Ammon's horn (tissue), 1 donor: ENCODE data around the gene PRPF6.
"Not testable (repeated sequence)": the region's sequence is repeated elsewhere in the genome, so short reads cannot be mapped to it uniquely, and the experiment has no call there.

Source experiments
- DNase-seq: peaks from one replicate; pipeline ENCODE4 v3.0.0-alpha.2; 2016; ENCODE audit warnings: low spot score

Gene PRPF6

DNA sequence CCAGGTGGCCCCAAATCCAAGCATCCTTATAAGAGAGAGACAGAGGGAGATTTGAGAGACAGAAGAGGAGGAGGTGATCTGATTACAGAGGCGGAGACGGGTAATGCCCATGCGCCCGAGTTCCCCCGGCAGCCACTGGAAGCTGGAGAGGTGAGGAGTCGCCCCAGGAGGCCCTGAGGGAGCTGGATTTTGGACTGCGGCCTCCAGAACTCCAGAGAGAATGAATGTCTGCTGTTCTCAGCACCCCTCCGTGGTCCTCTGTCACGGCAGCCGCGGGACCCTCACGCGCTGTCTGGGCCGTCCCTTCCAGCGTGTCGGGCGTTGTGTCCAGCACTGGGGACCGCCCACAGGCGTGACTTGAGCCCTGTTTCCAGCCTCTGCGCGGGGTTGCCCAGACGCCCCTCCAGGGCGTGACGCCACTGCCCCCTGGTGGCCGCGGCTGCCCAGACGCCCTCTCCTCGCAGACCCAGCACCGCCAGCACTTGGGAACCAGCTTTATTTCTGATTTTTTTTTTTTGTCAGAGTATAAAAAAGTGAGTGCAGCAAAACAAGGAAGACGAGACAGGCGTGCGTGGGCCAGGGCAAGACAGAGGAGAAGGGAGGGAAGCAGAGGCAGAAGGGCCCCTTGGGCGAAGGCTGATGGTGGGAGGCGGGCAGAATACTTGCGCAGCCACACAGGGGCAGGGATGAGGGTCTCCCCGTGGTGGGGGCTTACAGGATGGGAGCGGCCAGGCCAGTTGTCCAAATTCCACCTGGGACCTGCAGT is 7.1 kb upstream of the PRPF6 start:
- peak; percentile 90 for DNase-seq

DNA sequence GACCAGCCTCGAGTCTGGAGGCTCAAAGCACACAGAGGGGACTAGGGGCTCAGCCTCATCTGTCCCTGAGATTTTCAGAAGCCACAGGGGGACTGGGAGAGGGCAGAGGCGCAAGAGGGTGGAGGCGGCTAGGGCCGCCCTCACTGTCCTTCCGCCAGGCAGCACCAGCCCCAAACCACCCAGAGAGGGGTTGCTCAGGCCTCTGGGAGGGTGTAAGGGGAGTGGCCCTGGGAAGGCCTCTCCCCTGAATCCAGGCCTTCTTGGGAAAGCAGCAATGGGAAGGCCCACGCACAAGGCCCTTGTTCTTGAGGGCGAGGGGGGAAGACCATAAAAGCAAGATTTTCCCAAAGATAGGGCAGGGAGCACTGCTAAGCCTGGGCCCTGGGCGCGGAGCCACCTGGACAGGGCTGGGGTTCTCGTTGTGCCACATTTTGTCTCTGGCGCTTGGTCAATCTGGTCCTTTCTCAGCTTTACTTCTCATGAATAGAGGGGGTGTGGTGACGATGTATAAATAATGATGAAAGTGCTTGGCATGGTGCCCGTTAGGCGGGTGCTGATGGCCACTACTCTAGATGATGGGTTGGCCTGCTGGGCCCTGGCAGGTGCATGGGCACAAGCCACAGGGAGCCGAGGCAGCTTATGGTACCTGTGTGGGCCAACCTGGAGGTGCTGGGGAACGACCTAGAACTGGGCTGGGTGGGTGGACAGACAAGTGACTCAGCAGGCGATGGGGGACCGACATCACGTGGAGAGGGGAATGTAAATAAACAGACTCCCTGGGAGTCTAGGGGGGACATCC is 6.3 kb upstream of the PRPF6 start:
- DNase-seq: no peak

DNA sequence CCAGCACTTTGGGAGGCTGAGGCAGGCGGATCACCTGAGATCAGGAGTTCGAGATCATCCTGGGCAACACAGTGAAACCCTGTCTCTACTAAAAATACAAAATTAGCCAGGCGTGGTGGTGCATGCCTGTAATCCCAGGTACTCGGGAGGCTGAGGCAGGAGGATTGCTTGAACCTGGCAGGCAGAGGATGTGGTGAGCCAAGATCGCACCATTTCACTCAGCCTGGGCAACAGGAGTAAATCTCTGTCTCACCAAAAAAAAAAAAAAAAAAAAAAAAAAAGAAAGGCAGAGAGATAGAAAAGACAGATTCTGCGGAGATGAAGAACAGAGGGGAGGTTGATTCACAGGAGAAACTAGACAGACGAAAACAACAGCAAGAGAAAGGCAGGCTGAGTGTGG is 4.4 kb upstream of the PRPF6 start:
- DNase-seq: not testable (repeated sequence)

DNA sequence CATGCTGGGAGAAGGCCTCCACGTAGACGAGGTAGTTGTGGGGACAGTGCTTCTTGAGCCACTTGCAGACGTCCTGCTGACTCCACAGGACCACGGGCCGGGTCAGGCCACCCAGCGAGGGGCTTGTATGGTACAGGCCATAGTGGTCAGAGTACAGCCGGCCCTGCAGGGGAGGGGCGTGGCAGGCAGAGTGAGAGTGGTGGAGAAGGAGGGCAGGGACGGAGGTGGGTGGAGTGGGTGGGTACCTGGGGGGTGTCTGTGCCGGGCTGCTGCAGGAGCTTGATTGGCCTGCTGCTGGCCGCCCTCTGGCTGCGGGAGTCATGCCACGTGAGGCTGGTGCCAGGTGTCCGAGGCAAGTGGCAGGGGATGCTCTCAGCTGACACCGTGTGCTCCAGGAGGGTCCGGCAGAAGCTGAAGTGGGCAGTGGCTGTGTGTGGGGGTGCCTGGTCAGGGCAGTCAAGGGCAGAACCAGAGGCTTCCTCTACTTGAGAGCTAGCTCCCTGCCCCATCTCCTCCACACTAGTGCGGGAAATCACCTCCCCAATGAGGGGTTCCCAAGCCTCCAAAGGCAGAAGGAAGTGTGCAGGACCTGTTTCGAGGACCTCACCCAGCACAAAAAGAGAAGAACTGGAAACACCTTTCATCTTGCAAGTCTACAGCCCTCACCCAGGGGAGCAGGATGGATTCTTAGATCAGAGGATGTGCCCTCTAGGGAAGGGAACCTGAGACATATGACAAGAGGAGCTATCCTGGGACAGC is 3.8 kb upstream of the PRPF6 start:
- DNase-seq: no peak

DNA sequence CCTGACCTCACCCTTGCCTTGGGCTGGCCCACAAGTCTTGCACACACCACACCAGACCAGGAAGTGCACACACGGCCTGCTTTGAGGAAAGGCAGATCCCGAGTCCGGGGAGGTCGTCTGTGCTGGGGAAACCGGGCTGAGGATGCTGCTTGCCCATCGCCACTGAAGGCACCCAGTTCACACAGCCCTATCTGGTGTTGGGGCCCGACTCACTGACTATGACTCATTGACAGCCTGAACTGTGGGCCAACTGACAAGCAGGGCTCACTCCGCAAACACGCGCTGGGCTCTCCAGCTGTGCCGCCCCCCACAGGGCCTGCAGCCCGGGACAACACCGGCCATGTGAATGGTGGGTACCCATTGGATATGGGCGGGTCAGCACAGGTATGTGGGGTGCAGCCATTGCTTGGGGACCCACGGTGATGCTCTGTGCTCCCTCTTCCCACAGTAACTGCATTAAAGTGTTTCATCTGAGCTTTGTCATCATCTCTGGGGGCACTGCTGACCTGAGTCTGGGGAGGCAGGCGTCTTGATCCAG is 3.1 kb upstream of the PRPF6 start:
- no peak for DNase-seq

DNA sequence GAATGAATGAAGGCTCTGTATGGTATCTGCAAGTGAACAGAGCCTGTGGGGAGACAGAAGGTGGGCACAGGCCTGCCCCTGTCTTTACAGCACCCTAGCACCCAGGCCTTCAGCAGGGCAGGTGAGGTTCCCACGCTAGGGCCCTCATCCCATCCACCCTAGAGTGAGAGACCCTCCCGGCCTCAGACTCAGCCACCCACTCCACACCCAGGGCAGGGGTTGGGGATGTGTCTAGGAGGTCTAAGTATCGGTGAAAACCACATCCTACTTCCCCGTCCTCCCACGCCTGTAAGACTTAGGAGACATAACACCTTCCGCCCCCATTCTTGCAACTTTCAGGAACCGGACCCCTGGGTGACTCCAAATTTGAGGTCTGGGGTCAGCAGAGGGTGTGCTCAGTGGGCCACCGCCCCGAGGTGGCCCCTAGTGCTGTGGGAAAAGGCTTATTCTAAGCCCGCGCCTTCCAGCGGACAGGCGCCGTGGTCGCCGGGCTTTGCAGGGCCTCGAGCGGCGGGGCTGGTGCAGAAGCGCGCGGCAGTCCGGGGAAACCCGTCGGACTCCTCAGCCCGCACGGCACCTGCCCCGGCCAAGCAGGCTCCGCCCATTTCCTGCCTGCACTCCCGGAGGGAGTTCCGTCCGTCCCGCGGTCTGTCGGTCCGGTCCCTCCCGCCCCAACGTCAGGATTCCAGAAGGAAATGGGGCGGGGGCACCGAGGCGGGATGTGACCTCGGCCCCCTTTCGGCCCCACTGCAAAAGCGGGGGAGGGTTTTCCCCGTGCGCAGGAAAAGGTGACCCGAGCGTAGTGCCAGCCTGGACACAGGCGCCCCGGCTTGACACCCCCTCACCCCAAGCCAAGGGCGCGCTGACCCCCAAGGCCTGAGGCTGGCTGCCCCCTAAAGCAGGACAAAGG is 2.4 kb upstream of the PRPF6 start:
- no peak for DNase-seq

DNA sequence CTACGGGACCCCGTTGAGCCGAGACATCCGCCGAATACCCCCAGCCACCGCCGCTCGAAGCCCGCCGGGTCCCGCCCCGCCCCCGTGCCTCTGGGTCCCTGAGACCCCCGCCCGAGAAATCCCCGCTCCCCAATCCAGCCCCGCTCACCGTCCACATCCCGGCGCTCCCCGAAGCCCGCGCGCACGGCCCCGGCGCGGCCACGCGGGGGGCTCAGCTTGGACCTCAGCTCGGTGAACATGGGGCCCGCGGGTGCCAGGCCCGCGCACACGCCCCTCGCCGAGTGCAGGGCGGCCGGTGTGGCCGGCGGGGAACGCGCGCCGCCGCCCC is 1.7 kb upstream of the PRPF6 start:
- no peak for DNase-seq

DNA sequence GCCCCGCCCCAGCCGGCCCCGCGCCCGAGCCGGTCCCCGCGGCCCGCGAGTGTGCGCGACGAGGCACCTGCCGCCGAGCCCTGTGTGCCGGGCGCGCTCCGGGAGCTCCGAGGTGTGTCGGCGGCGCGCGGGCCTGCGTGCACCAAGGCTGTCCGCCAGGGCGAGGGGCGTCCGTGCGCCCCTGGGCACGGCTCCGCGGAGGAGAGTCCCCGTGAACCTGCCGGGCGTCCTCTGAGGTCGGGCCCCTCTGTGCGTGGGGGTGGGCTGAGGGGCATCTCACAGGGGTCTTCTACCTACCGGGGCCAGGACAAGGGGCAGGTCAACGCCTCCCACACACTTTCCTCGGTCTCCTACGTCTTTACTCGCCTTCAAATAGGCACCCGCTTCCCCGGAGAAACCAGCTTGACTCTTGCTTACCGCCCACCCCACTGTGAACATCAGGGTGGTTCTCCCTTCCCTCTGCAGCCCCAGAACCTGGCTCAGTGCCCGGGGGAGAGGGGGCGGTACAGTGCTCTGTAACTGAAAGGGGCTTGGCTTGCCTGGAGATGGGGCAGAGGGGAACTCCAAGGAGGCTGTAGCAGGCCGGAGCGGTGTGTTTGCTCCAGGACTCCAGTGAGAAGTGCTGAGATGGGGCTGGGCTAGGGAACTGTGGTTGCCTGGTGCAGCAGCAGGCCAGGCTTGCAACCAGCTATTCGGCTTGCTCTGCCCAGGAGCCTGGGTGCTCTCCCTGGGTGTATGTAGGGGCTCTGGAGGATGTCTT is 1.2 kb upstream of the PRPF6 start, which contains the start of gene SAMD10:
Gene SAMD10 (minus strand): TSS at position 86 of the 760 bp plus-strand sequence. CDS start 175 bp downstream, outside the sequence.
- peak; percentile 53 for DNase-seq

DNA sequence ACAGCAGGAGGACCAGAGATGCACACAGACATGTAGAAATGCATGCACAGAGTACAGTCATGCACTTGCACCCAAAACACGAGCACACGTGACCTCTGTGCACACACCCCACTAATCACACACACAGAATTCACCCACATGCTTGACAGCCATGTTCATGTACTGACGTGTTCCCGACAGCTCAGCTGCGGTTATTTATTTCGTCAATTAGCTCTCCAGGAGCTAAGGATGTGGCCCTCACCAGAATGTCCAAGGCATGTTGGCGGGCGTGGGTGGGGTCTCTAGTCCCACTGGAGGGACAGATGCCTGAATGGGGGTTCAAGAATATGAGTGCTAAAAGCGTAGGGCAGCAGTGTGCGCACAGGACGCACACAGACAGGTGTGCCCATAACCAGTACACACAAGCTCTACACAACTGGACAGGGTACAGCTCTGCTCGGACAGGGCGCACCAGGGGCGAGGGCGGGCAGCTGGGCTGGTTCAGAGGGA is 571 bp upstream of the PRPF6 start:
- no peak for DNase-seq

DNA sequence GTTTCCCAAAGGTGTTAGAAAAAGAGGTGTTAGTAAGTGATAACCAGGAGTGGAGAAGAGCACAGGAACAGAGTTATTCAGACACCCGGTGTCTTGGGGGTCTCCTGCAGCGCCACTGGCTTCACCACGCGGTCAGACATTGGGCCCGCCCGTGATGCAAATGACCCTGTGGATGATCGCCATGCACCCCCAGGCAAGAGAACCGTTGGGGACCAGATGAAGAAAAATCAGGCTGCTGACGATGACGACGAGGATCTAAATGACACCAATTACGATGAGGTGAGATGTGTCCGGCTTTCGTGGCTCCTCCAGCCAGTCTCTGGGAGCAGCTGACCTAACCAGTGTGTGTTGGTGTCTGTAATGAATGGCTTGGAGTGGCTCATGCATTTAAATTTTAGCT is 2.0 kb downstream of the PRPF6 start:
- no peak for DNase-seq

DNA sequence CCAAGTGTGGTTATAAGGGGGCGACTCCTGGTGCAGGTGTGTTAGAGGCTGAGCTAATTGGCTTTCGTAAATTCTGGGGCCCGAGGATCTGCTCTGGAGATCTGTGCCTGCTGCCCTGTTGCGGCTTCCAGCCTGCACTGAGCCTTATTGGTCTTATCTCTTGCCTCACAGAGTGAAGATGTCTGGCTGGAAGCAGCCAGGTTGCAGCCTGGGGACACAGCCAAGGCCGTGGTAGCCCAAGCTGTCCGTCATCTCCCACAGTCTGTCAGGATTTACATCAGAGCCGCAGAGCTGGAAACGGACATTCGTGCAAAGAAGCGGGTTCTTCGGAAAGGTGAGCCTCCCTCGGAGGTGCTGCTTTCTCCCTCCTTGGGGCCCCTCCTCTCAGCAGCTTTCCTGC is 20.0 kb downstream of the PRPF6 start:
- DNase-seq: no peak

DNA sequence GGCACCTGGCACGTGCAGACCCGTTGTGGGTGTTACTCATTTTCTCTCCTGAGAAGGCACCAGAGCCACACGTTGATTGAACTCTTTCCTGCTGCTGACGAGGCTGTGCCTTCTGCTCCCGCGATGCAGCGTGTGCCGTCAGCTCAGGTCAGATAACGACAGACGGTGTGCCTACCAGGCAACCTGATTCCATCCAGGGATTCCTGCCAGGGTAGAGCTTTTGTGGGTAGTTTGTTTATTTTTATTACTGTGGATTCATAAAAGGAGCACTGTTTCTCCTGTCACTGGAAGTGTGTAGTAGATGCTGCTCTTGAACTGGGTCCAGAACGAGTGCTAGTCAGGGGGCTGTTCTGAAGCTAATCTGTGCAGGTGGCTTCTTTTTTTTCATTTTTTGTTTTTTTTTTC is 20.7 kb downstream of the PRPF6 start:
- peak; percentile 65 for DNase-seq

DNA sequence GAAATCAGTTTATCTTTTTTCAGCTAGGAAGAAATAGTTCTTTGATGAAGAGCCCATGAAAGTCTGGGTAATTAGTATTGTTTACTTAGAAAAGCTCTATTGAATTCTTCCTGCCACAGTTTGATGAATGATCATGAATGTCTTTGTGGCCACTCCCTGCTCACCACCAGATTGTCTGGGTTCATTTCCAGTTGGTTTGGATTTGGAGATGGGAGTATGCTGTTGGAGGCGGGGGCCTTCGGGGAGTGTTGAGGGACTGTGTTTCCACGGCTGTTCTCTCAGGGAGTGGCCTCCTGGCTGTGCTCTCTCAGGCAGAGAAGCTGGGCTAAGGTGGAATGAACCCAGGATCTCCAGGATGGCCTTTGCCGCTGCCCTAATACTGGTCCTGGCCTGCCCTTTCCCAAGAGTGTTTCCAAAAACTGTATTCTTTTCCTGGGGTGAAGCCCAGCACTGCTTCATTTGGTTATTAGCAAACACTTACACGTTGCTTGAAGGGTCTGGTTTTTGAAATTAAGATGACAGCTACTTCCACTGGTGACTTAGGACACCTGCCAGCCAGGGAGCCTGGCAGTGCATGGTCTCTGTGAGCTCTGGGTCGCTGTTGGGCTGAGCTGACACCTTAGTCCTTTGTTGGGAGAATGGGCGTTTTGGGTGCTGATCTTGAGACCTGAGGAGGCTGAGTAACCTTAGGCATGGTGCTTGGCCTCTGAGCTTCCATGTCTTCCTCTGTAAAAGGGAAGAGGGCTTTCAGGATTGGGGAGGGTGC is 23.2 kb downstream of the PRPF6 start:
- DNase-seq: no peak

DNA sequence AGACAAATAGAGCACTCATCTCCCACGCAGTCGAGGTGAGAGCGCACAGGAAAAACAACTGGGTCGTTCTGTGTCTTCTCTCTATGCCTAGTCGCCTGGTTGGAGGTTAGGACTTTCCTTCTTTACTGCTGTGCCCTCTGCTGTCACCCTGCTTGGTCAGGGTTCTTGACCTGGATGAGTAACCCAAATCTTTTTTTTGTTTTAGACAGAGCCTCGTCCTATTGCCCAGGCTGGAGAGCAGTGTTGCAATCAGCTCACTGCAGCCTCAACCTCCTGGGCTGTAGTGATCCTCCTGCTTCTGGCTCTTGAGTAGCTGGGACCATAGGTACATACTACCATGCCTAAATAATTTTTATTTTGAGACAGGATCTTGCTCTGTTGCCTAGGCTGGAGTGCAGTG is 24.5 kb downstream of the PRPF6 start:
- no peak for DNase-seq

DNA sequence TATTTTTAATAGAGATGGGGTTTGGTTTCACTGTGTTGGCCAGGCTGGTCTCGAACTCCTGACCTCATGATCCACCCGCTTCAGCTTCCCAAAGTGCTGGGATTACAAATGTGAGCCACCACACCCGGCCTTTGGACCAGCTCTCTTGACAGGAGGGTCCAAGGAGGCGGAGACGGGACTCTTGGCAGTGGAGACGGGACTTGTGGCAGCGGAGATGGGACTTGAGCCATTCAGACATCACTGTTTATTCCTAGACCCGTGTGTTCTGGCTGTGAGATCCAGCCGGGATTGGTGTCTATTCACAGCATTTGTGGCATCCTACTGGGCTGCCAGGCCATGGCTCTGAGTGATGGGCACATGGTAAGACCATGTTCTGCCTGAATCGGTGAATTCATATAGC is 25.6 kb downstream of the PRPF6 start:
- DNase-seq: peak; percentile 9

DNA sequence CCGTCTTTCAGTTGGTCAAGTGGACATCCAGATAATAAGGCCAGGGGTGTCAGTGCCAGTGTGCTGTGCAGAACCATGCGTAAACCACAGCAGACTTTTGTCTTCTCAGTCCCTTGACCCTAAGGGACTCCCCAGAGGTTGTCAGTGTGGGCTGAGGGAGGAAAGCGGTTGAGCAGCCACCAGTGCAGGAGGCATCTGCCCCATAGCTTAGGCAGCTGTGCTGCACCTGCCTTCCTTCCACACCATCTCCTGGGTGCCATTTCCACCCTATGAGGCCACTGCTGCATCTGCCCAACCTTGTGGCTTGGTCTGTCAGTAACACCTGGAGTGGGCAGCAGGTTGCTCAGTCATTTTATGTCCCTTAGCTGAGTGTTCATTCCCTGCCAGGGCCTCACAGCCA is 26.0 kb downstream of the PRPF6 start:
- no peak for DNase-seq

DNA sequence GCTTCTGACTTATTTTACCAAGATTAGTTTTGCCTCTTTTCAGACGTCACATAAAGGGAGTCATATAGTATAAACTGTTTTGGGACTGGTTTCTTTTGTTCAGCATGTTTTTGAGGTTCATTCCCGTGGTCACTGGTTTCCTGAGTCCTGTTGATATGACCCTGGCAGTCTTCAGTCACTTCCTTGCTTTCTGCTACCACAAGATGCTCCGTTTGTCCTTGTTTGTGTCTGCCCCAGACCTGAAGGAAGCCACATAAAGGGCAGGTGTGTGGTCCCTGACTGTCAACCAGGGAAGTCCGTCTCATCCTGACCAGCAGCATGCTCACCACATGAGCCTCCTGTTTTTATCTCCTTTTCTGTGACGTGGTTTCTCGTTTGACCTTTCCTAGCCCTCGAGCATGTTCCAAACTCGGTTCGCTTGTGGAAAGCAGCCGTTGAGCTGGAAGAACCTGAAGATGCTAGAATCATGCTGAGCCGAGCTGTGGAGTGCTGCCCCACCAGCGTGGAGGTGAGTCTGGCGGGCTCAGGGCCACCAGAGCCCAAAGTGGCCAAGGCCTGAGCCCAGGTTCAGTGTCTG is 29.0 kb downstream of the PRPF6 start:
- no peak for DNase-seq

DNA sequence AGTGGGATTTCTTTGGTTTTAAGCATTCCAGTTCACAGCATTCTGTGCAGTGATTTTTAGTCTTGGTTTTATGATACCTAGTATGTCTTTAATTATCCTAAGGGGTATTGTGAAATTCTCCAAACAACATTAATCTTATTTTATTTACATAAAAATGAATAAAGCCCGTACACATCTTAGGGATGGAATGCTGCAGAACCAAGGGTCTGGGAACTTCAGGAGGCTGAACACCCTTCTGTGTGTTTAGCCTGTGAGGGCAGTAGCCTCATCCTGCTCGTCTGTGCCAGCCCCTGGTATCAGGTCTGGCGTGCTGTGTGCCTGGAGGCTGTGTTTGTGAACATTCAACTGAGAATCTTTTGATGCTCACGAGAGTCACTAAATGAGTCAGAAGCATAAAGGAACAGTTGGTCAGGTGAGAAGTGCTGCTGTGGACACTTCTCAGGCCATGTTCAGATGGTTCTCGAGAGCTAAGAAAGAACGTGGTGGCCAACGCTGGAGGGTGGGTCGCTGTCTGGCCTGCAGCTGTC is 29.8 kb downstream of the PRPF6 start:
- no peak for DNase-seq

DNA sequence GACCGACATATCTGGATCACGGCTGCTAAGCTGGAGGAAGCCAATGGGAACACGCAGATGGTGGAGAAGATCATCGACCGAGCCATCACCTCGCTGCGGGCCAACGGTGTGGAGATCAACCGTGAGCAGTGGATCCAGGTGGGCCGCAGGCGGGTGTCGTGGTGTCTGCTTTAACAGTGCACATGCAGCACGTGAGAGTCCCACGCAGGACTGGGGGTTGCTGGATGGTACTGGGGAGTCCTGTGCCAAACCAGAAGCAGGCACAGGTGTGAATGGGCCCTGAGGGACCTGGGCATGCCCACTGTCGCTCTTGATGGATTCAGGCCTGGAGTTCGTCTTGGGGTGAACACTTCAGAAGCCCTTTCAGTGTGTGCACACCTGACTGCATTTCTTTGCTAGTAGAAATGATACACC is 30.4 kb downstream of the PRPF6 start:
- DNase-seq: no peak
